HG03521 (cell line): Measurements from ENCODE around the gene TBL1X.

Source experiments
- ATAC-seq: cut with Tn5 transposase; IDR thresholded peaks from one replicate; pipeline ENCODE4 v1.9.1; 2021; ENCODE audit warnings: mild to moderate bottlenecking, moderate library complexity; ENCODE audit not compliant: unreplicated experiment

The TBL1X gene

DNA sequence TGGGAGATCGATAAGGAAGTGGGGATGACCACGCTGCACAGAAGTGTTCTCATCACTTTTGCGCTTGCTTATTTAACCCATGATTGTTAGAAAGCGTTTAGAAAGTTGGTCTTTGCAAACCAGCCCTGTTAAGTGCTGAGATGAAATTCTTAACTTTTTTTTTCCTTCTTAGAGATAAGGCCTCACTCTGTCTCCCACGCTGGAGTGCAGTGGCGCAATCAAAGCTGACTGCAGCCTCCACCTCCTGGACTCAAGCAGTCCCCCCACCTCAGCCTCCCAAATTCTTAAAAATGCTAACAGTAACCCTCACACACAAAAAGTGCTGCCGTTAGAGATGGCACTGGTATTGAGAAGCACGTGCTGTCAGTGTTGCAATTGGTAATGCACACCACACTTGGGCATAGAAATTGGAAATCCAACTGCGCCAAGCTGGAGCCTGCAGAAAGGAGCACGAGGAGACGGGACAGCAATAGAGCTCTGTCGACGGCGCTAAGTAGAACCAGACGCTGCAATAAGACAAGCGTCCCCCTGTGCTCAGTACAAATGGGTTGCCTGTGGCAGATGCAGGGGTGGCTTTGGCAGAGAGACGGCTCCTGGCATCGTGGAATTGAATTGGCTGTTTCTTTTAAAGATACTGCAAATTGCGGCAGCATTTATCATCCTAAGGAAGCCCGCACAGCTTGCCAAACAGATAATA, 113.4 kb downstream of the TBL1X start:
- ATAC-seq, result no peak

GRCh38 chrX:9581771-9582385, 117.0 kb downstream of the TBL1X start:
- ATAC-seq, result no peak

DNA sequence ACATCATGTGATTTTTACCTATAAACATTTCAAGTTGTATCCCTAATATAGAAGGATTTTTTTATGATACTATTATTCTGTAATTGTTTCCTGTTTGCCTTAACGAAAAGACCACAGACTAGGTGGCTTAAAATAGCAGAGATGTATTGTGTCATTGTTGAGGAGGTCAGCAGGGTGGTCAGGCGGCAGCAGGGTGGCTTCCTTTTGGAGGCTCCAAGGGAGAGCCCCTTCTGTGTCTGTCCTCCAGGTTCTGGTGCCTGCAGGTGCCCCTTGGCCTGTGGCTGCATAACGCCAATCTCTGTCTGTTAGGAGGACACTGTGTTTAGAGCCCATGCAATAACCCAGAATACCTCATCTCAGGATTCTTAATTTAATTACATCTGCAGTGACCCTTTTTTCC, 118.1 kb downstream of the TBL1X start:
- no peak for ATAC-seq

- ATAC-seq, result no peak
Observed at GRCh38 chrX:9586992-9587392, 122.1 kb downstream of the TBL1X start.

GRCh38 chrX:9587642-9588041, 122.8 kb downstream of the TBL1X start:
- no peak for ATAC-seq

DNA sequence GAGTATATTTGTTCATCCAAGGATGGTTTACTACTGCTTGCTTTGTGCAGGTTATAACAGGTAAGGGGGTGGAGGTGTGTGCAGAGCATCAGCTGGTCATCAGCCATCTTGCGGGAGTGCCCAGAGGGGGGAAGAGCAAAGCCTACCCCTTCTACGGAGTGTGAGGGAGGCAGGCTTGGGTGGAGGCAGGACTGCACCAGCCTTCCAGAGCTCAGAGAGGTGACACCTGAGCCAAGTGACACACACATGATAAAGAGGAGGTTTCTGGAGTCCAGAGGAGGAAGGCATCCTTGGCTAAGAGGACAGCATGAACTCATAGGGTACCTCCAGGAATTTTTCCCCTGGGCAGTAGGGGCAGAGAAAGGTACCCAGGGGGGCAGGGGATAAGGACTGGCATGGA, 126.6 kb downstream of the TBL1X start:
- ATAC-seq, result no peak

DNA sequence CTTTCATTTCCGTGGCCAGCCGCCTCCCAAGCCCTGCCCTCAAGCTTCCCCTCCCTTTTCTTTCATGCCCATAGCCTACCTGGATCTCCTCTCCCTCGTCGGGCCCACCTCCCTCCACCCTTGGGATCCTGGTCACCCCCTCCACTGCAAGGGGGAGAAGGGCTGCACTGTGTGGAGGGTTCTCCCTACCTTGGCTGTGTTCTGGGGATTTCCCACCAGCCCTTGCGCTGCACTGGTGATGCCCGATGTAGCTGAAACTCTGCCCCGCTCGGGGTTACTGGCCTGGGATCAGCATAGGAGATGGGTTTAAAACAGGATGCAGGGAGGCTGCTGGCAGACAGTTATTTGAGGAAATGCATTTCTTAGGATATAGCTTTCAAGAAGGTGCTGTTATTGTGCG, 128.9 kb downstream of the TBL1X start:
- no peak for ATAC-seq

DNA sequence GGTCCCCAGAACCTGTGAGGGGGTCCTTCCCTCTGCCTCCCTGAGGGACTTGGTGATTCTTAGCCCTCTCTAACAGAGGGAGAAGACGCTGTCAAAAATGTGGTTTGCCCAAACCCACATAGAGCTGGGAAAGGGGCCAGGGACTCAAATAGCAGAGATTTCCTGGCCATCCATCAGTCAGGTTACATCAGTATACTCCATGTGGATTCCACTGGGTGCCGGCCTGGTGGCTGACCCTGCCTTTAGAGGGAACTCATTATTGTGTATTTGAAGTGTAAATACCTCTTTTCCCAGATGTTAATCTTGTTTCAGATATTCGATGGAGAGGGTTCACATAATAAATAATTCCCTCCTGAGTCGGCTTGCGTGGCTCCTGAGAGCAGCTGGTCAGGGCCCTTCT, 130.3 kb downstream of the TBL1X start:
- ATAC-seq, result no peak

- no peak for ATAC-seq
Observed at GRCh38 chrX:9596837-9597236, 132.0 kb downstream of the TBL1X start.

DNA sequence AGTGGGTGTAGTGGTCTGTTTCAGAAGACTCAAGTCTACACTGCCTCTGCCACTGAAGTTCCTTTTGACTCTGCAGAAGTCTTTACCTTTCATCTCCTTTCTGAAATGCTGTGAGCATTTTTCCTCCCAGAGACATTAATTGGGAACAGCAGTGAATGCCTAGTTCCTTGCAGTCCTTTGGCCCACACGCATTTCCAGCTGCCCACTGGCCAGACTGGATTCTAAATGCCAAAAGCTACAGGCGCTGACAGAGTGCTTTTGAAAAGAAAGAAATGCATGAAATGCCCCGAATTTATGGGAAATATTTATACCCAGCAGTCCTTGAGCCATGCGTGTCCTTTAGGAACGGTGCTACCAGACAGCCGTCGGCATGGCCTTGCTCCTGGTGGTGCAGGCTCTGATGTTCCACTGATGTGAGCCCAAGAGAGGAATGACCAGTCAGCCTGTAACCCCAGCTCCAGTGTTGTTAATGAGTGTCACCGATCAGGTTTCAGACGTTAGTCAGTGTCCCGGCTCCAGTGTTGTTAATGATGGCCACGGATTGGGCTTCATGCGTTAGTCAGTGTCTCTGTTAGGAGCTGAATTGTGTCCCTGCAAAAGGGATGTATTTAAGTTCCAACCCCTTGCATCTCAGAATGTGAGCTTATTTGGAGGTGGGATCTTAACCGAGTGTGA, 132.6 kb downstream of the TBL1X start:
- no peak for ATAC-seq

- no peak for ATAC-seq
Observed at GRCh38 chrX:9598344-9598743, 133.5 kb downstream of the TBL1X start.

DNA sequence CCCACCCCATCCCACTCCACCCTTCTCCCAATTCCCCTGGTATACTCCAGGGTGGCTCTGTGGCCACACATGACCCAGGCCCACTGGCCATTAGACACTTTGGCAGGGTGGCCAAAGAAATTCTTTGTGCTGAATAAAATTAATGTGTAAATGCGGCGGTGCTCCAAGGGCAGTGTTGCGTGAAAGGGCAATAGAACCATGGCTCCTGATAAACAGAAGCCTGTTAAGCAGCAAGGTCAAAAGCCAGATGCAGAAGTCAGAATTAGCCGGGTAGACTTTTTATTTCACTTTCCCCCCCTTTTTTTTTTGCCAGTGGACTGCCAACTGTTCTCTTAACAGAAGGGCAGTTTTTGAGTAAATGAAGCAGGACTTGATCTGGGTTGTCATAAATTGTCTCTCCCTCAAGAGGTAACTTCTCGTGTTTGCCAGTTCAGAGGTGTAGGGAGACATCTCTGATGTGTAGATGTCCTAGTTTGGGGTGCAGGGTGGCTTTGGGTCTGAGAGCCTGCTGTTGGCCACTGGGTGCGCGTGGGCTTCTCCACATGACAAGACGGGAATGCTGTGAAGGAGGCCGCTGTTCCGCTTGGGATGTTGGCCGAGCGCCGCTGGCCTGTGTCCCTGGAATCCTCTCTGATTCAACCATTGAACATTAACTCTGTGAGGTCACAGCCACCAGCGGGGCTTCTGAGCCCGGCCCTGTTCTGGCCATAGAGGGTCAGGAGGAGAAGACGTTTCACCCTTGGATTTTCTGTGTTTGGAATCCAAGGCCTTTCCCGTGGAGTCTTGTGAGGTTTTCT, 139.5 kb downstream of the TBL1X start:
- ATAC-seq, result no peak

DNA sequence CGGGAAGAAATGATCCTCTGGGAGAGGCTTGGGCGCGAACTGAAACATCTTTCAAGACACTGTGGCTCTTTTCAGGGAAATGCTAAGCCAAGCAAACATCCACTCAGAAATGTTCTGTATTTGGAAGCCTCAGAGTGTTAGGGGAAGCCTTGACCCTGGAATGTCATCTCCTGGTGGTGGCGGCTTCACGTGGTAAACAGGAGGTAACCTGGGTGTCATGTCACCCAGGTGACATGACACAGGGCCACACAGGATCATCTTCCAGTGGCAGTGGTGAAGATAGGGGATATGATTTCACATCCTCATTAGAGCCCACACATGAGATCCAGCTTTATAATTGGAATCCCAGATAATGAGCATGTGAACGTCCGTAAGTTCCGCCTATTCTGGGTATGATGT, 140.0 kb downstream of the TBL1X start:
- no peak for ATAC-seq

DNA sequence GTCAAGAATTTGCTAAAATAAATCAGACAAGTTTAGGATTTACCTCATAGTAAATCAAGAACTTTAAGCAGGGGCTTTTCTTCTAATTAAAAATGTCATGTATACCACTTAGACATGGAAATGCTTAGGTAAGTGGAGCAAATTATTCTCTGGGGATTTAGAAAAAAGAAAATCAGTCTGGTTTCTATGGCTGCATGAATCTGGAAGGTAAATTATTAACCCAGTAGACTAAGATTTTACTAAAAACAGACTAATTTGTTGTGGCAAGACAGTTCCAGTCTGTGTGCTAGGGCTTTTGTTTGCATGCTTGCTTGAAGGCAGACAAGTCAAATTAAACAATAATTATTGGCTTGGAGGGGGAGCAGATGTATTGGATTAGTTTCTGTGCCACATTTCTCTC, 140.6 kb downstream of the TBL1X start:
- ATAC-seq, result no peak

- ATAC-seq, result no peak
Observed at GRCh38 chrX:9606971-9607370, 142.1 kb downstream of the TBL1X start.

DNA sequence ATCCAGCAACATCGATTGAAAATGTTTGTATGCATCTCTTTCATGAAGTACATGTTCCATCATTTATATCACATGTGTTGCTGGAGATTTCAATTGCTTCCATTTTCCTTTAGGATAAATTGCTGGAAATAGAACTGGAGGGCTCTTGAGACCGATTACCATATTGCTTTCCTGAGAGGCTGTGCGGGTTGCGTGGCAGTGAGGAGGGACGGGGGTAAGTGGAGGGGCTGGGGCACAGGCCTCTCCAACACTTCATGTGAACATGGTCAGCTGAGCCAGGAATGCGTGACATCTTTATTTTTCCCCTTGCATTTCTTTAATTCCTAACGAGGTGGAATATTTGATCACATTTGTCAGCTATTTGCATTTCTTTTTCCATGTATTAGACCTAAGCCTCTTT, 144.6 kb downstream of the TBL1X start:
- no peak for ATAC-seq

DNA sequence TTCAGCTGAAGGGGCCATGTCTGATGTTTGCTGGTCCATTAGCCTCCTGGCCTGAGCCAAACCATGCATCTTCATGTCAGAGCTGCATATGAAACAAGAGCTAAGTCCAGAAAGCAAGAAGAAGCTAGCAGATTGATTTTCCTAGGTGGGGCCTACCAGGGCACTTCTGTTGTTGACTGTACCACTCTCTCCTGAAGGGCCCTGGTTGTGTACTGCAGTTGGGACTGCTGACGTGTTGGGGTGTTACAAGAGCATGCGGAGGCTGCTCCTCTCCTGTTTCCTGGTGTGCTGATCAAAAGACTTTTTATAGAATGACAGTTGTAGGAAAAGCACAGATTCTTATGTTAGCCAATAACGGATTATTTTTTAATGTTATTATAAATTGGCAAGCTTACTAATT, 145.1 kb downstream of the TBL1X start:
- ATAC-seq, result no peak

DNA sequence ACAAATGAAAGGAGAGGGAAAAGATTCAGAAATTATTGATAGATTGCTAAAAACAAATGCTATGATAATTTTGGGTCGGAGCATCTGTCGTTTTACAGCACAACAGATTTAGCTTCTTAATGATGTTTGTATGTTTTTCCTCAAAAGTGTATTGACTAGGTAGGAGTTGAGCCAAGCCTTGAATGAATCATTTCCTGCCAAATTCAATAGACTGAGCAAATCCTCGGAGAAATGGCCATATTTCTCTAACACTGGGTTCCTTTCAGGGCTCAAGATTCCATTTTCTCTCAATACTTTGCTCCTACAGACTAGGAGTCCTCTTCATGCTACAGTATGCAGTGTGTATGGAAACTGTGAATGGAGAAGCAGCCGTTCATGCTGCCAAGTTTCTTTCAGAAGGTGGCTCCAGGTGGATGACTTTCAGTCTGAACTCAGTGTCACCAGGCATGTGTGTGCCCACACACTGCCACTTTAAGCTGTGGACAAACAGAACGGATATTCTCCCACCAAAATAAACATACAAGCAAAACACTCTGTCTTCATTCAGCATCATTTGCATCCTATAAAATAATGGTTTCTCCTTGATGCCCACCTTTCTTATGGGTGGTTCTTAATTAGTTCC, 146.0 kb downstream of the TBL1X start:
- no peak for ATAC-seq

GRCh38 chrX:9611436-9612145, 146.7 kb downstream of the TBL1X start:
- no peak for ATAC-seq

DNA sequence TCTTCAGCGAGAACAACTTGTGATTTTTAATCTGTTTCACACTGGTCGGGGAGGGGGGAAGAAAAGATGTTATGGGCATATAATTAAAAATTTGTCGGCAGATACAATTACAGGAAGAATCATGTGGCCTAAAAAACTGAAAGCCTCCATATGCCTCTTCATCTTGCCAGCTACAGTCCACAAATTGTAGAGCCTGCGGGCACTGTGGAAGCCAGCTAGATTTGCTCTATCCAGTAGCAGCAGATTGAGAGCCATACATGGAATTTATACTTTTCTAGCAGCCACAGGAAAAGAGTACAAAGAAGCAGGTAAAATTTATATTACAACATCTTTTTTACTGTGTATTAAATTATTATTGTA, 147.3 kb downstream of the TBL1X start:
- ATAC-seq, result no peak

DNA sequence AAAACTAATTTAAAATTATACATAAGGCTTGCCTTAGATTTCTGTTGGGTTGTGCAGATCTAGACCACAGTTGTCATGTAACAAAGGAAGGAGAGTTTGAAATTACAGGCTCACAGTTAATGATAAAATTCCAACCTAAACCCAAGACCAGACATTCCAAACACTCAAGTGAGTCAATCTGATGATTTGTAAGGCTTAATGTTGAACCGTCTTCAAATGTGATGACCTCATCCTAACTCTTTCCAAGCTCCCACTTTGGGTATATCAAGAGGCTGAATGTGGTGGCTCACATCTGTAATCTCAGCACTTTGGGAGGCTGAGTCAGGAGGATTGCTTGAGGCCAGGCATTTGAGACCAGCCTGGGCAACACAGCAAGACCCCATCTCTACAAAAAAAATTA, 149.2 kb downstream of the TBL1X start:
- ATAC-seq, result no peak
